ENCODE data around the gene RPGR. TPM values are rescaled to one million over a fixed set of nuclear protein-coding genes. Genes with fewer than 3 reads are reported as not detected.

The RPGR gene
- total and polyA plus RNA-seq, 9 of the 15 experiments (the other 6 are each of a cell fraction or from before 2014, with no cell fraction given) = 2.1 to 7.9 (median 5.7) TPM

DNA sequence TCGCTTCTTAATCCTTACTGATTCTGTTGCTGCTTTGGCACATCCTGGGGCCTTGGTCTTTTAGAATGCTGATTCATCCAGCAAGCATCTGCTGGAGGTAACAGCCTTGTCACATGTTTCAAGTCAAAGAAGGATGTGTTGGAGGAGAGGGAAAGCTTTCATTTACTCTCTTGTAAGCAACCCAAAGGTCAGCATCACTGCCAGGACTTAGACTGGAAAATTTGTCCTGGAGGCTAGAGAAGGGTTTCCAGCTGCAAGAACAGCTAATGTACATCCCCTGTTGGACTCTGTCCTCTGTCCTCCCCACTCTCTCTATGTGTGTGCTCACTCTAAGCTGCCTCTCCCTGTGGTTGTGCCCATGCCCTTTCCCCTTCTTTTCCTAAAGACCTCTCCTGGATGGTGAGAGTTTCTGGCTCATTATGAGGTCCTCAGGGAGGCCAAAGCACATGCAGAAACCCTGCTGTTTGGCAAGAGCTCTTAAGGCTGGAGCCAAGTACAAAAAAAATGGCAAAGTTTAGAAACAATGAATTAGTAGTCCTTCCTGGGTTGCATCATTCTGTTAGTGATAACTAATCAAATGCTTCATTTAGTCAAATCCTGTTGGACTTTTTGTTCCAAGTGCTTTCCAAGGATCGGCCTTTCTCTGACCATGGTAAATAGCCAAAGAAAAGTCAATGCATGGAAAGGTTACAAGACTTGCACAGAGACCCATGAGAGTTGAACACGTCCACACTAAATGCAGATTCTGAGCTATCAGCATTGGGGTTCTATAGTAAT, 93.2 kb downstream of the RPGR start (continued):
- TF ChIP-seq, protein P1, sequence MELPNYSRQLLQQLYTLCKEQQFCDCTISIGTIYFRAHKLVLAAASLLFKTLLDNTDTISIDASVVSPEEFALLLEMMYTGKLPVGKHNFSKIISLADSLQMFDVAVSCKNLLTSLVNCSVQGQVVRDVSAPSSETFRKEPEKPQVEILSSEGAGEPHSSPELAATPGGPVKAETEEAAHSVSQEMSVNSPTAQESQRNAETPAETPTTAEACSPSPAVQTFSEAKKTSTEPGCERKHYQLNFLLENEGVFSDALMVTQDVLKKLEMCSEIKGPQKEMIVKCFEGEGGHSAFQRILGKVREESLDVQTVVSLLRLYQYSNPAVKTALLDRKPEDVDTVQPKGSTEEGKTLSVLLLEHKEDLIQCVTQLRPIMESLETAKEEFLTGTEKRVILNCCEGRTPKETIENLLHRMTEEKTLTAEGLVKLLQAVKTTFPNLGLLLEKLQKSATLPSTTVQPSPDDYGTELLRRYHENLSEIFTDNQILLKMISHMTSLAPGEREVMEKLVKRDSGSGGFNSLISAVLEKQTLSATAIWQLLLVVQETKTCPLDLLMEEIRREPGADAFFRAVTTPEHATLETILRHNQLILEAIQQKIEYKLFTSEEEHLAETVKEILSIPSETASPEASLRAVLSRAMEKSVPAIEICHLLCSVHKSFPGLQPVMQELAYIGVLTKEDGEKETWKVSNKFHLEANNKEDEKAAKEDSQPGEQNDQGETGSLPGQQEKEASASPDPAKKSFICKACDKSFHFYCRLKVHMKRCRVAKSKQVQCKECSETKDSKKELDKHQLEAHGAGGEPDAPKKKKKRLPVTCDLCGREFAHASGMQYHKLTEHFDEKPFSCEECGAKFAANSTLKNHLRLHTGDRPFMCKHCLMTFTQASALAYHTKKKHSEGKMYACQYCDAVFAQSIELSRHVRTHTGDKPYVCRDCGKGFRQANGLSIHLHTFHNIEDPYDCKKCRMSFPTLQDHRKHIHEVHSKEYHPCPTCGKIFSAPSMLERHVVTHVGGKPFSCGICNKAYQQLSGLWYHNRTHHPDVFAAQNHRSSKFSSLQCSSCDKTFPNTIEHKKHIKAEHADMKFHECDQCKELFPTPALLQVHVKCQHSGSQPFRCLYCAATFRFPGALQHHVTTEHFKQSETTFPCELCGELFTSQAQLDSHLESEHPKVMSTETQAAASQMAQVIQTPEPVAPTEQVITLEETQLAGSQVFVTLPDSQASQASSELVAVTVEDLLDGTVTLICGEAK (IDR thresholded peaks at IDR 0.05) = no peak
- TF ChIP-seq, protein P1 (CRISPR knock-in tag; IDR thresholded peaks at IDR 0.05) = no peak
- TF ChIP-seq, protein P2, sequence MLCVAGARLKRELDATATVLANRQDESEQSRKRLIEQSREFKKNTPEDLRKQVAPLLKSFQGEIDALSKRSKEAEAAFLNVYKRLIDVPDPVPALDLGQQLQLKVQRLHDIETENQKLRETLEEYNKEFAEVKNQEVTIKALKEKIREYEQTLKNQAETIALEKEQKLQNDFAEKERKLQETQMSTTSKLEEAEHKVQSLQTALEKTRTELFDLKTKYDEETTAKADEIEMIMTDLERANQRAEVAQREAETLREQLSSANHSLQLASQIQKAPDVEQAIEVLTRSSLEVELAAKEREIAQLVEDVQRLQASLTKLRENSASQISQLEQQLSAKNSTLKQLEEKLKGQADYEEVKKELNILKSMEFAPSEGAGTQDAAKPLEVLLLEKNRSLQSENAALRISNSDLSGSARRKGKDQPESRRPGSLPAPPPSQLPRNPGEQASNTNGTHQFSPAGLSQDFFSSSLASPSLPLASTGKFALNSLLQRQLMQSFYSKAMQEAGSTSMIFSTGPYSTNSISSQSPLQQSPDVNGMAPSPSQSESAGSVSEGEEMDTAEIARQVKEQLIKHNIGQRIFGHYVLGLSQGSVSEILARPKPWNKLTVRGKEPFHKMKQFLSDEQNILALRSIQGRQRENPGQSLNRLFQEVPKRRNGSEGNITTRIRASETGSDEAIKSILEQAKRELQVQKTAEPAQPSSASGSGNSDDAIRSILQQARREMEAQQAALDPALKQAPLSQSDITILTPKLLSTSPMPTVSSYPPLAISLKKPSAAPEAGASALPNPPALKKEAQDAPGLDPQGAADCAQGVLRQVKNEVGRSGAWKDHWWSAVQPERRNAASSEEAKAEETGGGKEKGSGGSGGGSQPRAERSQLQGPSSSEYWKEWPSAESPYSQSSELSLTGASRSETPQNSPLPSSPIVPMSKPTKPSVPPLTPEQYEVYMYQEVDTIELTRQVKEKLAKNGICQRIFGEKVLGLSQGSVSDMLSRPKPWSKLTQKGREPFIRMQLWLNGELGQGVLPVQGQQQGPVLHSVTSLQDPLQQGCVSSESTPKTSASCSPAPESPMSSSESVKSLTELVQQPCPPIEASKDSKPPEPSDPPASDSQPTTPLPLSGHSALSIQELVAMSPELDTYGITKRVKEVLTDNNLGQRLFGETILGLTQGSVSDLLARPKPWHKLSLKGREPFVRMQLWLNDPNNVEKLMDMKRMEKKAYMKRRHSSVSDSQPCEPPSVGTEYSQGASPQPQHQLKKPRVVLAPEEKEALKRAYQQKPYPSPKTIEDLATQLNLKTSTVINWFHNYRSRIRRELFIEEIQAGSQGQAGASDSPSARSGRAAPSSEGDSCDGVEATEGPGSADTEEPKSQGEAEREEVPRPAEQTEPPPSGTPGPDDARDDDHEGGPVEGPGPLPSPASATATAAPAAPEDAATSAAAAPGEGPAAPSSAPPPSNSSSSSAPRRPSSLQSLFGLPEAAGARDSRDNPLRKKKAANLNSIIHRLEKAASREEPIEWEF (CRISPR knock-in tag; IDR thresholded peaks at IDR 0.05) = no peak
- no peak for TF ChIP-seq SREBF2 (CRISPR knock-in tag; IDR thresholded peaks at IDR 0.05)
- TF ChIP-seq FOXJ3 (CRISPR knock-in tag; IDR thresholded peaks at IDR 0.05) = no peak
- TF ChIP-seq, protein P3, sequence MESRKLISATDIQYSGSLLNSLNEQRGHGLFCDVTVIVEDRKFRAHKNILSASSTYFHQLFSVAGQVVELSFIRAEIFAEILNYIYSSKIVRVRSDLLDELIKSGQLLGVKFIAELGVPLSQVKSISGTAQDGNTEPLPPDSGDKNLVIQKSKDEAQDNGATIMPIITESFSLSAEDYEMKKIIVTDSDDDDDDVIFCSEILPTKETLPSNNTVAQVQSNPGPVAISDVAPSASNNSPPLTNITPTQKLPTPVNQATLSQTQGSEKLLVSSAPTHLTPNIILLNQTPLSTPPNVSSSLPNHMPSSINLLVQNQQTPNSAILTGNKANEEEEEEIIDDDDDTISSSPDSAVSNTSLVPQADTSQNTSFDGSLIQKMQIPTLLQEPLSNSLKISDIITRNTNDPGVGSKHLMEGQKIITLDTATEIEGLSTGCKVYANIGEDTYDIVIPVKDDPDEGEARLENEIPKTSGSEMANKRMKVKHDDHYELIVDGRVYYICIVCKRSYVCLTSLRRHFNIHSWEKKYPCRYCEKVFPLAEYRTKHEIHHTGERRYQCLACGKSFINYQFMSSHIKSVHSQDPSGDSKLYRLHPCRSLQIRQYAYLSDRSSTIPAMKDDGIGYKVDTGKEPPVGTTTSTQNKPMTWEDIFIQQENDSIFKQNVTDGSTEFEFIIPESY (CRISPR knock-in tag; IDR thresholded peaks at IDR 0.05) = no peak
